HUES48 (cell line): ENCODE data around the gene TENM4.

Source experiments
- H3K27ac ChIP-seq: one replicate; pipeline ENCODE4 v1.7.0; 2013; ENCODE audit warnings: low read depth, low read length, inconsistent platforms
- H3K27me3 ChIP-seq: 2 replicates; pipeline ENCODE4 v1.6.1; 2013; ENCODE audit warnings: mild to moderate bottlenecking, low read length; ENCODE audit not compliant: control insufficient read depth, insufficient read depth
- H3K36me3 ChIP-seq: 2 replicates; pipeline ENCODE4 v1.6.1; 2013; ENCODE audit warnings: low read length; ENCODE audit not compliant: control insufficient read depth, insufficient read depth
- H3K4me1 ChIP-seq: 2 replicates; pipeline ENCODE4 v1.6.1; 2013; ENCODE audit warnings: mild to moderate bottlenecking, low read length; ENCODE audit not compliant: control insufficient read depth, insufficient read depth
- H3K4me3 ChIP-seq: 2 replicates; pipeline ENCODE4 v1.5.1; 2013; ENCODE audit warnings: mild to moderate bottlenecking, low read depth, low read length
- H3K9ac ChIP-seq: 2 replicates; pipeline ENCODE4 v1.6.1; 2013; ENCODE audit warnings: mild to moderate bottlenecking, low read depth, low read length, moderate library complexity
- H3K9me3 ChIP-seq: 2 replicates; pipeline ENCODE4 v1.6.1; 2013; ENCODE audit warnings: low read length; ENCODE audit not compliant: control insufficient read depth, insufficient read depth

Gene TENM4

DNA sequence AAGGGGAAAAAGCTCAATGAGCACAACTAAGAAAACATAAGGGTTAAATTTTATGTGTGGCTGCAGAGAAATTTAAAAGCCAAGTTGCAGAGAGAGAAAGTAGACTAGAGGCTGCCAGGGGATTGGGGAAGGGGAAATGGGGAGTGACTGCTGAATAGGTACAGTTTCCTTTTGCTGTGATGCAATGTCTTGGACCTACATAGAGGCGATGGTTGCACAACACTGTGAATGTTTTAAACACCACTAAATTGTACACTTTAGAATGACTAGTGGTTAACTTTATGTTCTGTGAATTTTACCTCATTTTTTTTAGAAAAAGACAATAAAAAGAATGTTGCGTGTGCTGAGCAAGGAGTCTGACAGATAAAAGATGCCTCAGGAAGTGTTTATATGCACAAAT is 36.5 kb downstream of the TENM4 start:
- no peaks in the 10 kb centered on the region for H3K36me3 ChIP-seq
- H3K4me3 ChIP-seq = no peak overlapping the region
- H3K27me3 ChIP-seq = no peaks in the 10 kb centered on the region
- H3K9ac ChIP-seq = no peak overlapping the region
- H3K9me3 ChIP-seq = no peaks in the 10 kb centered on the region
- no peaks in the 10 kb centered on the region; the same call in 1 of the 2 replicates for H3K4me1 ChIP-seq
- H3K27ac ChIP-seq = no peak overlapping the region

DNA sequence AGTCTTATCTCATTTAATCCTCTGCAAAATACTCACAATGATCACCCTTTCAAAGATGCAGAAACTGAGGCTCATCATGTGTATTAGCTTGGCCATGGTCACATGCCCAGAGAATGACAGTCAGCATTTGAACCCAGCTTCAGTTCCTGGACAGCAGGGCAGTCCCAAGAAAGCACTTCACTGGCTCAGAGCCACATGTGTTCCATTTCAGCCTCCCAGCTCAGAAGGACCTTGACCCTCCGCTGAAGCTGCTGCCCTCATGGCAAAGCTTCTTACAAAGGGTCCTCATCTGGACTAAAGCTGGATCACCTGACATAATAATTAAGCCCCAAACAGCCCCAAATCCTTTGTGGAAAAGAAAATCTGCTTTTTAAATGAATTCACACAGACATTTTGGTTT is 37.0 kb downstream of the TENM4 start:
- Histone ChIP-seq H3K36me3 (no peaks in the 10 kb centered on the region), H3K27ac (no peak overlapping the region), H3K9me3 (no peaks in the 10 kb centered on the region), H3K4me3 (no peak overlapping the region), H3K9ac (no peak overlapping the region), H3K4me1 (no peaks in the 10 kb centered on the region; the same call in 1 of the 2 replicates), H3K27me3 (no peaks in the 10 kb centered on the region)

DNA sequence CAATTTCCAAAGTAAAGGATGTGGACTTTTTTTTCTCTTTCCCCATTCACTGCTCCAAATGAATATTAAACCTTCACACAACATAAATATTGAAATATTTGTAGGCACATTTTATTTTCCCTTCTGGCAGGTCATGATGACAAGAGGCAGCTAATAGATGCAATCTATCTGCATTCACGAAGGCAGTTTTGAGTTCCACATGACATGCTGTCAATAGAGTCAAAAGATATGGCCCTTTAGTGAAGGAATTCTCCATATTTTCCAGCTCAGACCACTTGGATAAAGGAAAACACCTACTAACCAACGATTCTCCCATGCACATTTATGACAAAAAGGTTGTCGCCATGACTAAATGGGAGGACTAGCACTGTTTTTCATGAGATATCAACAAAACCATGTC is 37.9 kb downstream of the TENM4 start:
- no peak overlapping the region for H3K27ac ChIP-seq
- no peak overlapping the region for H3K9ac ChIP-seq
- no peaks in the 10 kb centered on the region; the same call in 1 of the 2 replicates for H3K4me1 ChIP-seq
- no peaks in the 10 kb centered on the region for H3K9me3 ChIP-seq
- H3K36me3 ChIP-seq = no peaks in the 10 kb centered on the region
- no peak overlapping the region for H3K4me3 ChIP-seq
- H3K27me3 ChIP-seq = no peaks in the 10 kb centered on the region

DNA sequence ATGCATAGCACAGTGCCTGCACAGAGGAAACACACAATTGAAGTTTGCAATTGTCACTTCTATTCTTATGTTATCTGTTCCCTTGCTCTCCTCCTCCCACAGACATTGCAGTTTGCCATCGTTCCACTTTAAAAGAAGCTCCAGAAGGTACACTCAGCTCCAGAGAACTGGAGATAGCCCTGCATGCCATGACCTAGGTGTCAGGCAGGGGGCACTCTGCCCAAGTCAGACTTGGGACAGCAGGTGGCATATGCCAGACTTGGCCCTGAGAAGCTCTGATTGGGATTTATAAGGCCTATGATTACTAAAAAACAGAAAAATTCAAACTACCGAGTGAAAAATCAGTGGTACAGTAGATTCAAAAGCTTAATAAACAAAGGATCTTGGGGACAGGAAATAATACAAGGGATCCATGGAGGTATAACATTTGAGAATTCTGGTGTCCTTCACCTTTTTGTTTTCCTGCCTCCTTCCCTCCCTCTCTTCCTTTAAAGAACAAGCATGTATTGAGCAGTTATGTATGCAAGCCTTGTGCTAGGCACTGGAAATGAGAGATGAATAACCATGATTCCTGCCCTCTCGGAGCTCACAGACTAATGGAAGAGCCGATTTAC is 40.0 kb downstream of the TENM4 start:
- no peak overlapping the region for H3K4me3 ChIP-seq
- H3K4me1 ChIP-seq = no peaks in the 10 kb centered on the region; the same call in 1 of the 2 replicates
- no peaks in the 10 kb centered on the region for H3K27me3 ChIP-seq
- no peak overlapping the region for H3K9ac ChIP-seq
- H3K9me3 ChIP-seq = no peaks in the 10 kb centered on the region
- no peaks in the 10 kb centered on the region for H3K36me3 ChIP-seq
- no peak overlapping the region for H3K27ac ChIP-seq

DNA sequence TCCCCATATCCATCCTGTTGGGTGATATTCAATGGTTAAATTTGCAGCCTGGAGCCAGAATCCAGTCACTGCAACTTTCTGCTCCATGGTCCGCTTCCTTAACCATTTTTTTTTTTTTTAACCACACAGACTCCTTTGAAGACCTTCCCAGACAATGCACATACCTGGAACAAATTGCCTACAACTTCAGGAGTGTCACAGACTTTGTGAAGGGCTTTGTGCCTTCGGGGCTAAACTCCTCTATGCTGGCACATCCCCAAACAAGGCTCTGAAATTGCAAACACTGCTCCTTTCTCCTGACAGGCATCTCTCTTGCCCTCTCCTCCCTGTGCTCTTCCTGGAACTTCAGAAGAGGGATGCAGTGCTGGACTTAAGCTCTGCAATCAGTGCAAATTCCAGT is 40.6 kb downstream of the TENM4 start:
- Histone ChIP-seq H3K4me3 (no peak overlapping the region), H3K36me3 (no peaks in the 10 kb centered on the region), H3K27ac (no peak overlapping the region), H3K9ac (no peak overlapping the region), H3K4me1 (no peaks in the 10 kb centered on the region; the same call in 1 of the 2 replicates), H3K27me3 (no peaks in the 10 kb centered on the region), H3K9me3 (no peaks in the 10 kb centered on the region)

DNA sequence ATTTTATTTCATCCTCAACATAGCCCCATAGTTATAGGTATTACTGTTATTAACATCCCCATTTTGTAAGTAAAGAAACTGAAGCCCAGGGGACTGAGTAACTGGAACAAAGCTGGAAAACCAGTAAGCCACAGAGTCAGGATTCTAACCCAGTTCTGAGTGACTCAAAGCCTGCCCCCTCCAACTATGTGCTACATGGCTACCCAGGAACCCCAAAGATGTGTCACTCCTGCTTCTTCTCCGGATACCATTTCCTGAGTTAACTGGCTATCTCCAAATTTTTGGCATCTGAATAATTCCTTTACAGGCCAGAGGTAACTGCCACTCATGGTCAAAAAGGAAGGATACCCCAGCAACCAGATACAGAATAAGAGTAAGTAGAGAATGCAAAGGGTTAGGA is 43.6 kb downstream of the TENM4 start:
- H3K4me3 ChIP-seq = no peak overlapping the region
- no peak overlapping the region for H3K27ac ChIP-seq
- no peaks in the 10 kb centered on the region for H3K36me3 ChIP-seq
- no peak overlapping the region for H3K9ac ChIP-seq
- H3K4me1 ChIP-seq = peaks cover 19% of the 10 kb centered on the region
- no peaks in the 10 kb centered on the region for H3K27me3 ChIP-seq
- H3K9me3 ChIP-seq = no peaks in the 10 kb centered on the region

DNA sequence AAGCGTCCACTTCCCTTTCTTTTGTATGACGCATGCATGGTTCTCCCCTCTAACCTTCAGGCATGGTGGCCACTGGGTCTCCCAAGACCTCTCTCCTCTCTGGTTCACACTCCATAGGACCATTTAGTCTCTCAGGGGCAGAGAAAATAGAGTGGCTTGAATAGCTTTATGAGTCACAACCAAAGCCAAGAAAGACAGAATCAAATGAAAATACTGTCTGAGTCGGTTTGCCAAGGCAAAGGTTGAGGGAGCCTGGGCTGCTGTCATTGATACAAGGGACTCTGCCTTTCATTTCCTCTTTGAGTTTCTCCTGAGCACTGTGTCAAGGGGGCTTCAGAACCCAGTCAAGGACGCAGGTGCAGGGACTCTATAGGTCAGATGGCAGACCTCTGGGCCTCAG is 44.2 kb downstream of the TENM4 start:
- no peaks in the 10 kb centered on the region for H3K36me3 ChIP-seq
- H3K27me3 ChIP-seq = no peaks in the 10 kb centered on the region
- H3K9me3 ChIP-seq = no peaks in the 10 kb centered on the region
- H3K4me1 ChIP-seq = peaks cover 22% of the 10 kb centered on the region
- no peak overlapping the region for H3K27ac ChIP-seq
- no peak overlapping the region for H3K4me3 ChIP-seq
- no peak overlapping the region for H3K9ac ChIP-seq

DNA sequence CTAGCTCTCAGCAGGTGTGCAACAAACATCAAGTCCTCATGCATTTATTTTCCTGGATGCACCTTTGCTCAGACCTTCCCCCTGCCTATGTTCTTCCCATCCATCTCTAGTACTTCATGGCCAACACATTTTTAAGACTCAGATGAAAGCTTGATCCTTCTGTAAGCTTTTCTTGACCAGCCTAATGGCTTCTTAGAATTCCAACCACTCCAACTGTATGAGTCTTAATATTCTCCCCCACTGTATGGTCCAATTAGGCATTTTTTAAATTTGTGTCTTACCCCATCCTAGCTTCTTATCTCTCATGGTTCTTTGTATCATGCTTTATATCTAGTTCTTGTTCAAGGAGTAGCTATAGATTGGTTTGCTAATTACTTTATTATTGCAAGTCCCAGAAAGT is 44.8 kb downstream of the TENM4 start:
- Histone ChIP-seq H3K27me3 (no peaks in the 10 kb centered on the region), H3K9me3 (no peaks in the 10 kb centered on the region), H3K27ac (no peak overlapping the region), H3K9ac (no peak overlapping the region), H3K4me3 (no peak overlapping the region), H3K36me3 (no peaks in the 10 kb centered on the region), H3K4me1 (peaks cover 22% of the 10 kb centered on the region)

DNA sequence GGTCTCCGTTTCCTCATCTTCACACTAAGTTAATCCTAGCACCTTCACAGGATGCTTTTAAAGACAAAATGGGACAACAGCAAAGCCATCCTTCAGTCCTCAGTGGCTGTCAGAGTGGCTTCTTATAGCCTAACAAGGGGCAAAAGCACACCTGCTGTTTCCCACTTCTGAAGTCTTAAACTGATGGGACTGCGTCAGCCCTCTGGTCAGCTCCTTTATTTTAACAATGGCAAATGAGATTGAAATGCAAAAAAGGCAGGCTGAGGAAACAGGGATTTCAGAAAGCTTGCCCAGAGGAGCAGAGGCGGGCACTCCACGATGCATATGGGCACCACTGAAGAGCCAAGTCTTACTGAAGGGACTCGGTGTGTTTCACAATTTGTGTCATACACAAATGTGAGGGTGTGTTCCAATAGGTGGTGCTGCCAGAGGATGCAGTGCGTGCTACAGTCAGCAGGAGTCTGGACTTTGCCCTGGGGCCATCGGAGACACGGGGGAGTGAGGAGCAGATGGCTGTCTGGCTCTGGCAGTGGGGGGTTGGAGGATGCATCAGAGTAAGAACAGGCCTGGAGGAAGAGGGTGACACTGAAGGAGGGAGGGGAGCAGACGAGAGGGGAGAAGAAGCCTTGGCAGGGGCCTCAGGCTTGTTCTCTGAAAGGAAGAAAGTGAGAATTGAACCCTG is 47.3 kb downstream of the TENM4 start:
- no peaks in the 10 kb centered on the region for H3K27me3 ChIP-seq
- peak overlapping the region; percentile 32 for H3K27ac ChIP-seq
- H3K36me3 ChIP-seq = no peaks in the 10 kb centered on the region
- H3K9me3 ChIP-seq = no peaks in the 10 kb centered on the region
- peak overlapping the region; percentile 10; the same call in 1 of the 2 replicates for H3K4me3 ChIP-seq
- no peak overlapping the region for H3K9ac ChIP-seq
- H3K4me1 ChIP-seq = peaks cover 22% of the 10 kb centered on the region

DNA sequence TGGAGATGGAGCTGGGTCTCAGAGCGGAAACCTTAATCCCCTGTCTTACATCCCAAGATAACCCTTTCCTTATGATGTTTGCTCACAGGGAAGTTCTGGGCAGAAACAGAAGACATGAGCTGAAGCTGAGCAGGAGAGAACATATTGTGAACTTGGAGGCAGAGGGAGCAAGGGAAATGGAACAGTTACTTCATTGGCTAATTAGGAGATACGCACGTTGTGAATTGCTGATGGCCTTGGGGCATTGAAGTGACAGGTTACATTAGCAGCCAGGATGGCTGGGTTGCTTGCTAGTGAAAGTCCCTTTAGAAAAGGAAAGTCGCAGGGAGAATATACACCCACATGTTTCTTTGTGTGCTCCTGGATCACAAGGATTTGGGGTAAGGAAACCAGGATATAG is 48.7 kb downstream of the TENM4 start:
- Histone ChIP-seq H3K4me1 (peaks cover 22% of the 10 kb centered on the region), H3K9ac (no peak overlapping the region), H3K9me3 (no peaks in the 10 kb centered on the region), H3K27ac (no peak overlapping the region), H3K36me3 (no peaks in the 10 kb centered on the region), H3K27me3 (no peaks in the 10 kb centered on the region), H3K4me3 (no peak overlapping the region)

DNA sequence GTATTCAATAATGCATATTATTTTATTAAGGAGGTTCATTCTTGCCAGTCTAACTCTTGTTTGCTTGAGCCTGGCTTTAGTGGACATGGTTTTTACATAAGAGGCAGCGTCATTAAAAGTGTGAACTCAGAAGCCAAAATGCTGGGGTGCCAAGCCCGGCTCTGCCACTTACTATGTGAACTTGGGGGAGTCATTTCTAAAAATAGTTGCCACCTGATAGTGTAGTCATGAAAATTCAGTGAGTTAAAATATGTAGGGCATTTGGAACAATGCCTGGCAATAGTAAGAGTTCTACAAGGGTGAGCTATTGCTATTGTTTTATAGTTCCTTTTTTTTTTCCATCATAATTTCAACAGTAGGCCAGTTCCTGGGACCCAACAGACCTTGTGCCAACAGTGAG is 49.9 kb downstream of the TENM4 start:
- H3K4me1 ChIP-seq = peaks cover 22% of the 10 kb centered on the region
- H3K27ac ChIP-seq = no peak overlapping the region
- no peaks in the 10 kb centered on the region for H3K36me3 ChIP-seq
- H3K9me3 ChIP-seq = no peaks in the 10 kb centered on the region
- H3K27me3 ChIP-seq = no peaks in the 10 kb centered on the region
- no peak overlapping the region for H3K9ac ChIP-seq
- no peak overlapping the region for H3K4me3 ChIP-seq
